Stimulated activated CD8-positive, alpha-beta memory T cell treated with anti-CD3 and anti-CD28 coated beads, Interleukin-7, amount 100 ng/mL, for 24 hours (primary cell): Measurements from ENCODE around the gene ACOT13.
A peak's percentile ranks its signal among the peaks of the same experiment; 100 is the strongest.
"Not testable (repeated sequence)": the region's sequence is repeated elsewhere in the genome, so short reads cannot be mapped to it uniquely, and the experiment has no call there.

ENCODE experiments used
- DNase-seq: peaks from one replicate; pipeline ENCODE4 v3.0.0-alpha.2; 2020; ENCODE audit warnings: low read depth

The ACOT13 gene

GRCh38 chr6:24666641-24667377, at the start of gene ACOT13, which contains the start of gene TDP2:
Gene ACOT13, plus strand, starts transcription at chr6:24667077. Its CDS starts 187 bp downstream, at chr6:24667264.
Gene TDP2, minus strand, starts transcription at chr6:24666899. Its CDS starts 37 bp downstream, at chr6:24666862.
- peak; percentile 88 for DNase-seq

GRCh38 chr6:24619661-24620060, 47.2 kb upstream of the ACOT13 start:
- no peak for DNase-seq

GRCh38 chr6:24620637-24621036, 46.2 kb upstream of the ACOT13 start:
- DNase-seq: no peak

- DNase-seq: no peak
Measured at GRCh38 chr6:24621626-24622289, 45.1 kb upstream of the ACOT13 start.

GRCh38 chr6:24630856-24631505, 35.9 kb upstream of the ACOT13 start:
- DNase-seq: no peak

GRCh38 chr6:24631671-24632070, 35.2 kb upstream of the ACOT13 start:
- DNase-seq: no peak

GRCh38 chr6:24632573-24632972, 34.3 kb upstream of the ACOT13 start:
- DNase-seq: no peak

GRCh38 chr6:24636681-24637080, 30.2 kb upstream of the ACOT13 start:
- no peak for DNase-seq

- no peak for DNase-seq
Measured at GRCh38 chr6:24640166-24640565, 26.7 kb upstream of the ACOT13 start.

GRCh38 chr6:24640631-24641030, 26.2 kb upstream of the ACOT13 start:
- not testable (repeated sequence) for DNase-seq

- no peak for DNase-seq
Measured at GRCh38 chr6:24642061-24642460, 24.8 kb upstream of the ACOT13 start.

- DNase-seq: no peak
Measured at GRCh38 chr6:24643920-24644319, 23.0 kb upstream of the ACOT13 start.

GRCh38 chr6:24644377-24644776, 22.5 kb upstream of the ACOT13 start:
- DNase-seq: no peak

- no peak for DNase-seq
Measured at GRCh38 chr6:24646771-24647170, 20.1 kb upstream of the ACOT13 start.

- no peak for DNase-seq
Measured at GRCh38 chr6:24648276-24648675, 18.6 kb upstream of the ACOT13 start.

GRCh38 chr6:24649691-24650090, 17.2 kb upstream of the ACOT13 start:
- DNase-seq: no peak

- DNase-seq: no peak
Measured at GRCh38 chr6:24650365-24650764, 16.5 kb upstream of the ACOT13 start.

- no peak for DNase-seq
Measured at GRCh38 chr6:24655215-24655614, 11.7 kb upstream of the ACOT13 start.

- DNase-seq: no peak
Measured at GRCh38 chr6:24658573-24659560, 8.0 kb upstream of the ACOT13 start.

GRCh38 chr6:24659561-24659960, 7.3 kb upstream of the ACOT13 start:
- no peak for DNase-seq

GRCh38 chr6:24660105-24660504, 6.8 kb upstream of the ACOT13 start:
- DNase-seq: no peak

- DNase-seq: not testable (repeated sequence)
Measured at GRCh38 chr6:24661759-24662158, 5.1 kb upstream of the ACOT13 start.
